Nephron progenitor cell (in vitro differentiated cells): ENCODE data around the gene GNG13.
A peak's percentile ranks its signal among the peaks of the same experiment; 100 is the strongest.

ENCODE experiments used
- DNase-seq: peaks from one replicate; pipeline ENCODE4 v3.0.0; 2021
- H3K27ac Mint-ChIP-seq: 2 replicates; pipeline ENCODE4 v1.8.0; 2021; ENCODE audit warnings: mild to moderate bottlenecking, moderate library complexity, mixed read lengths
- H3K27me3 Mint-ChIP-seq: 2 replicates; pipeline ENCODE4 v1.8.0; 2021; ENCODE audit warnings: mild to moderate bottlenecking, low read depth, mixed read lengths; ENCODE audit not compliant: poor library complexity
- H3K36me3 Mint-ChIP-seq: 2 replicates; pipeline ENCODE4 v1.8.0; 2021; ENCODE audit warnings: low read depth, mixed read lengths
- H3K4me1 Mint-ChIP-seq: 2 replicates; pipeline ENCODE4 v1.8.0; 2021; ENCODE audit warnings: mixed read lengths
- H3K4me3 Mint-ChIP-seq: 2 replicates; pipeline ENCODE4 v1.8.0; 2021; ENCODE audit warnings: mild to moderate bottlenecking, moderate library complexity, mixed read lengths
- H3K9me3 Mint-ChIP-seq: 2 replicates; pipeline ENCODE4 v1.8.0; 2021; ENCODE audit warnings: mild to moderate bottlenecking, moderate library complexity, mixed read lengths
- TF ChIP-seq, protein P1 (sequence below): fragments of 200-600 bp; sonication (generic); IDR thresholded peaks from 2 replicates; pipeline ENCODE4 v1.5.0; 2021; ENCODE audit warnings: antibody characterized with exemption

The GNG13 gene

DNA sequence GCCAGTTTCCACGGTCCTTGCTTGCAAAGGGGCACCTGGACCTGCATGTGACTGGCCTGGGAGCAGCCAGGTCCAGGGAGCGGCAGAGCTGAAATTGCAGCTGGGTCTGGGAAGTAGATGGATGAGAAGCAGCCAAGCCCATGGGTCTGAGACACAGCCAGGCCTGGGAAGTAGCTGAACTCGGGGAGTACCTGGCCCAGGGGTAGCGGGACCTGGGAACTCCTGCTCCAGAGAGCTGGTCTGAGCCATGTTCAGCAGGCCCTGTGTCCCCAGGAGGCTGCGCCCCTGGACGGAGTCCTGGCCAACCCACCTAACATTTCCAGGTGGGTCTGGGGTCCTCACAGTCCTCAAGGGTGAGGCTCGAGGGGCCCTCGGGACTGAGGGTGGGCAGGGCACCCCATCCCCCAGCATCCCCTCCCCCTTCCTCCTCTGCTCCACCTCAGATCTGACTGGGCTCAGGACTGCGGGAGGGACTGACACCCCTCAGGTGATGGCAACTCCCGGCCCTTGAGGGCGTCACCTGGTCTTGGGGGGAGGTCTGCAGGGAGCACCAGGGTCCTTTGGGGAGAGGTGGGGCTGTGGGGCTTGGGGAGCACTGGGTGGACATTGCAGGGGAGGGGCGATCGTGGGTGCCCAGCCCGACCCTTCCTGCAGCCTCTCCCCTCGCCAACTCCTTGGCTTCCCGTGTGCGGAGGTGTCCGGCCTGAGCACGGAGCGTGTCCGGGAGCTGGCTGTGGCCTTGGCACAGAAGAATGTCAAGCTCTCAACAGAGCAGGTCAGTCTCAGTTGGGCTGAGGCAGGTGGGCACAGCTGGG lies 37.0 kb downstream of the GNG13 start:
- no peak overlapping the region for H3K27ac Mint-ChIP-seq
- H3K4me1 Mint-ChIP-seq, result peaks cover 23% of the 10 kb centered on the region
- H3K4me3 Mint-ChIP-seq, result no peak overlapping the region
- TF ChIP-seq, protein P1, sequence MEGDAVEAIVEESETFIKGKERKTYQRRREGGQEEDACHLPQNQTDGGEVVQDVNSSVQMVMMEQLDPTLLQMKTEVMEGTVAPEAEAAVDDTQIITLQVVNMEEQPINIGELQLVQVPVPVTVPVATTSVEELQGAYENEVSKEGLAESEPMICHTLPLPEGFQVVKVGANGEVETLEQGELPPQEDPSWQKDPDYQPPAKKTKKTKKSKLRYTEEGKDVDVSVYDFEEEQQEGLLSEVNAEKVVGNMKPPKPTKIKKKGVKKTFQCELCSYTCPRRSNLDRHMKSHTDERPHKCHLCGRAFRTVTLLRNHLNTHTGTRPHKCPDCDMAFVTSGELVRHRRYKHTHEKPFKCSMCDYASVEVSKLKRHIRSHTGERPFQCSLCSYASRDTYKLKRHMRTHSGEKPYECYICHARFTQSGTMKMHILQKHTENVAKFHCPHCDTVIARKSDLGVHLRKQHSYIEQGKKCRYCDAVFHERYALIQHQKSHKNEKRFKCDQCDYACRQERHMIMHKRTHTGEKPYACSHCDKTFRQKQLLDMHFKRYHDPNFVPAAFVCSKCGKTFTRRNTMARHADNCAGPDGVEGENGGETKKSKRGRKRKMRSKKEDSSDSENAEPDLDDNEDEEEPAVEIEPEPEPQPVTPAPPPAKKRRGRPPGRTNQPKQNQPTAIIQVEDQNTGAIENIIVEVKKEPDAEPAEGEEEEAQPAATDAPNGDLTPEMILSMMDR, result no peak
- H3K9me3 Mint-ChIP-seq, result no peaks in the 10 kb centered on the region
- H3K27me3 Mint-ChIP-seq, result no peaks in the 10 kb centered on the region
- no peaks in the 10 kb centered on the region for H3K36me3 Mint-ChIP-seq
- DNase-seq, result no peak

GRCh38 chr16:762595-763268 lies 37.8 kb downstream of the GNG13 start:
- peaks cover 2% of the 10 kb centered on the region for H3K9me3 Mint-ChIP-seq
- no peaks in the 10 kb centered on the region for H3K36me3 Mint-ChIP-seq
- TF ChIP-seq, protein P1, result no peak
- peak overlapping the region; percentile 29 for H3K27ac Mint-ChIP-seq
- H3K4me3 Mint-ChIP-seq, result no peak overlapping the region
- peaks cover 26% of the 10 kb centered on the region for H3K4me1 Mint-ChIP-seq
- no peak for DNase-seq
- peaks cover under 1% of the 10 kb centered on the region for H3K27me3 Mint-ChIP-seq

GRCh38 chr16:761625-762513 lies 38.7 kb downstream of the GNG13 start:
- TF ChIP-seq, protein P1, result no peak
- peaks cover 29% of the 10 kb centered on the region for H3K4me1 Mint-ChIP-seq
- H3K27ac Mint-ChIP-seq, result no peak overlapping the region
- no peak for DNase-seq
- peaks cover 4% of the 10 kb centered on the region for H3K27me3 Mint-ChIP-seq
- H3K36me3 Mint-ChIP-seq, result no peaks in the 10 kb centered on the region
- peaks cover 5% of the 10 kb centered on the region for H3K9me3 Mint-ChIP-seq
- no peak overlapping the region for H3K4me3 Mint-ChIP-seq

DNA sequence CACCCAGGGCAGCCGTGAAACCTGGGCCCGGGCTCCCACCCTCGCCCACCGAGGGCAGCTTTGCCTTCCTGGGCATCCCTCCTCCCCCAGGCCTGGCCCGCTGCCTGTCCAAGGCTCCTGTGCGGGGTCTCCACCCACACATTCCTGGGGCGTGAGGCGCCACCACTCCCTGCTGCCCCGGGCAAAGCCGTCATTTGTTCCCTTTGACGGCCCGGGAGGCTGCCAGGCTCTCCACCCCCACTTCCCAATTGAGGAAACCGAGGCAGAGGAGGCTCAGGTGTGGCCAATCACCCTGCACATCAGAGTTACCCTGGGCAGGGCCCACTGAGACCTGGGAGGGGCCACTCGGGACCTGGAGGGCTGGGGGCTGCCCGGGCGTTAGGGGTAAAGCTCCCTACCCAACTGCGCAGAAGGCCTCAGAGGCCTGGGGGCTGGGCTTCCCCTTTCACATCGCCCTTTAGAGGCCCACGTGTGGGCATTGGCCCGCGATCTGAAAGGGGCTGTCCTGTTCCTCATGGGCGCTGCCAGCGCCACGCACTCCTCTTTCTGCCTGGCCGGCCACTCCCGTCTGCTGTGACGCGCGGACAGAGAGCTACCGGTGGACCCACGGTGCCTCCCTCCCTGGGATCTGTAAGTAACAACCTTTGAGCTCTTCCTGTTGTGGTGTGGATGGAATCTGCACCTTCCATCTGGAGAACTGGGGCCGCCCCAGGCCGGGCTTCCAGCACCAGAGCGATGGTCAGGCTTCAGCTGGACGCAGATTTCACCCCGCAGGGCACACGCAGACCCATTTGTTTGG lies 39.8 kb downstream of the GNG13 start, which contains the start of gene MSLN:
Gene MSLN (plus strand): TSS at position 190 of the 799 bp plus-strand sequence. CDS start 1,947 bp downstream, outside the sequence.
- Mint-ChIP-seq H3K27me3 (peaks cover 6% of the 10 kb centered on the region), H3K9me3 (peaks cover 11% of the 10 kb centered on the region), H3K36me3 (no peaks in the 10 kb centered on the region), H3K27ac (peak within 1 kb of the TSS; percentile 85), H3K4me3 (peak within 1 kb of the TSS; percentile 55), H3K4me1 (peaks cover 24% of the 10 kb centered on the region)
- no peak for DNase-seq
- TF ChIP-seq, protein P1, result no peak

GRCh38 chr16:760065-760464 lies 40.5 kb downstream of the GNG13 start:
- TF ChIP-seq, protein P1, result no peak
- Mint-ChIP-seq H3K4me3 (peak overlapping the region; percentile 55), H3K4me1 (peaks cover 23% of the 10 kb centered on the region), H3K27me3 (peaks cover 6% of the 10 kb centered on the region), H3K36me3 (no peaks in the 10 kb centered on the region), H3K9me3 (peaks cover 11% of the 10 kb centered on the region), H3K27ac (peak overlapping the region; percentile 85)
- no peak for DNase-seq
